Fibroblast of pulmonary artery (primary cell): ENCODE data around the gene ZBTB44.

Source experiments
- DNase-seq: peaks from one replicate; pipeline ENCODE4 v3.0.0-alpha.2; 2010; ENCODE audit warnings: low read depth
- H3K4me3 ChIP-seq: replicated peaks from 2 replicates; pipeline ENCODE4 v1.5.1; 2011; ENCODE audit warnings: low read depth, mild to moderate bottlenecking, control low read depth, low read length, moderate library complexity
- CTCF ChIP-seq: IDR thresholded peaks from 2 replicates; pipeline ENCODE4 v1.5.1; 2011; ENCODE audit warnings: mild to moderate bottlenecking, control low read depth, low read length, inconsistent platforms; ENCODE audit errors: missing control alignments

Gene ZBTB44

GRCh38 chr11:130202009-130202817, 112.5 kb downstream of the ZBTB44 start:
- no peak overlapping the region for H3K4me3 ChIP-seq
- DNase-seq = no peak
- no peak for TF ChIP-seq CTCF

- no peak for DNase-seq
- TF ChIP-seq CTCF = no peak
- H3K4me3 ChIP-seq = no peak overlapping the region
Observed at GRCh38 chr11:130201026-130201425, 113.7 kb downstream of the ZBTB44 start.

GRCh38 chr11:130199792-130200191, 114.9 kb downstream of the ZBTB44 start:
- DNase-seq = no peak
- H3K4me3 ChIP-seq = no peak overlapping the region
- TF ChIP-seq CTCF = no peak

- no peak for TF ChIP-seq CTCF
- DNase-seq = no peak
- no peak overlapping the region for H3K4me3 ChIP-seq
Observed at GRCh38 chr11:130198964-130199363, 115.8 kb downstream of the ZBTB44 start.

- no peak overlapping the region for H3K4me3 ChIP-seq
- DNase-seq = no peak
- TF ChIP-seq CTCF = no peak
Observed at GRCh38 chr11:130198292-130198691, 116.4 kb downstream of the ZBTB44 start.

- no peak for TF ChIP-seq CTCF
- DNase-seq = no peak
- H3K4me3 ChIP-seq = no peak overlapping the region
Observed at GRCh38 chr11:130197386-130198035, 117.2 kb downstream of the ZBTB44 start.
